Suppressor macrophage treated with lipopolysaccharide for 1 hour (primary cell): ENCODE results near the gene ZNF592.
"Not testable (repeated sequence)": the region's sequence is repeated elsewhere in the genome, so short reads cannot be mapped to it uniquely, and the experiment has no call there.

Source experiments
- DNase-seq, 3 donors: peaks; one replicate each; pipeline ENCODE4 v3.0.0-alpha.2; 2020 to 2022

ZNF592 gene

GRCh38 chr15:84747416-84748273, 747 bp upstream of the ZNF592 start:
- DNase-seq = peak in 2 of 3 donors; percentile 63 to 75

- peak; percentile 45 to 54 (median 47) for DNase-seq
These were observed 959 bp downstream of the ZNF592 start for GRCh38 chr15:84749111-84749991.

- peak; percentile 52 to 62 (median 57) for DNase-seq
These were observed 2.2 kb downstream of the ZNF592 start for GRCh38 chr15:84750583-84751092.

- DNase-seq = not testable (repeated sequence)
These were observed 3.3 kb downstream of the ZNF592 start for GRCh38 chr15:84751721-84752120.

GRCh38 chr15:84752195-84752594, 3.8 kb downstream of the ZNF592 start:
- DNase-seq = no peak

- DNase-seq = no peak
These were observed 4.3 kb downstream of the ZNF592 start for GRCh38 chr15:84752700-84753099.

GRCh38 chr15:84754889-84755288, 6.5 kb downstream of the ZNF592 start:
- DNase-seq = not testable (repeated sequence)

GRCh38 chr15:84755736-84756527, 7.5 kb downstream of the ZNF592 start:
- peak in 2 of 3 donors; percentile 17 to 32 for DNase-seq

GRCh38 chr15:84759018-84759417, 10.6 kb downstream of the ZNF592 start:
- DNase-seq = no peak

GRCh38 chr15:84760219-84760618, 11.8 kb downstream of the ZNF592 start:
- DNase-seq = no peak

GRCh38 chr15:84761607-84762131, 13.3 kb downstream of the ZNF592 start:
- DNase-seq = no peak

GRCh38 chr15:84762840-84763572, 14.6 kb downstream of the ZNF592 start:
- DNase-seq = no peak

GRCh38 chr15:84764585-84764984, 16.2 kb downstream of the ZNF592 start:
- DNase-seq = no peak

GRCh38 chr15:84764989-84765388, 16.6 kb downstream of the ZNF592 start:
- DNase-seq = no peak

GRCh38 chr15:84765675-84766074, 17.3 kb downstream of the ZNF592 start:
- DNase-seq = no peak

GRCh38 chr15:84766461-84767035, 18.2 kb downstream of the ZNF592 start:
- DNase-seq = no peak

- peak; percentile 26 to 49 (median 35) for DNase-seq
These were observed 23.6 kb downstream of the ZNF592 start for GRCh38 chr15:84772031-84772430.

GRCh38 chr15:84772467-84772866, 24.1 kb downstream of the ZNF592 start:
- peak in 2 of 3 donors; percentile 26 to 41 for DNase-seq

GRCh38 chr15:84773716-84774115, 25.3 kb downstream of the ZNF592 start:
- peak; percentile 39 to 55 (median 53) for DNase-seq

GRCh38 chr15:84775867-84776449, 27.6 kb downstream of the ZNF592 start:
- no peak for DNase-seq

GRCh38 chr15:84778194-84778593, 29.8 kb downstream of the ZNF592 start:
- DNase-seq = no peak
